ENCODE results near the gene NFU1. TPM values are rescaled to one million over a fixed set of nuclear protein-coding genes. Genes with fewer than 3 reads are reported as not detected.
"Not testable (repeated sequence)": the region's sequence is repeated elsewhere in the genome, so short reads cannot be mapped to it uniquely, and the experiment has no call there.

The NFU1 gene
- total RNA-seq, 2 donors from 2014 or later: 37.0 to 37.9 TPM

- H3K4me3 Mint-ChIP-seq: no peak overlapping the region
- Histone ChIP-seq H3K9me3 (ENCODE audit: control insufficient read depth, low read length) (no peaks in the 10 kb centered on the region), H3K4me3 (ENCODE audit: low read length) (no peak overlapping the region), H3K9ac (ENCODE audit: extremely low read depth, low read length, poor library complexity, severe bottlenecking) (no peak overlapping the region), H3K36me3 (ENCODE audit: control insufficient read depth, insufficient read depth, low read length) (peaks cover 40% of the 10 kb centered on the region), H3K4me1 (ENCODE audit: control insufficient read depth, insufficient read depth, low read length) (no peaks in the 10 kb centered on the region), H3K27me3 (ENCODE audit: control insufficient read depth, insufficient read depth, low read length, poor library complexity, severe bottlenecking) (no peaks in the 10 kb centered on the region), H3K27ac (ENCODE audit: low read depth, low read length) (no peak overlapping the region)
- 71 to 94% methylated on average over 1 to 2 of the region's 2 CpGs for WGBS, 2 experiments (ENCODE audit: insufficient coverage in 1 of 2, insufficient read length in 1 of 2)
- H3K9me3 Mint-ChIP-seq: no peaks in the 10 kb centered on the region
- DNase-seq: no peak
- no peaks in the 10 kb centered on the region for H3K27me3 Mint-ChIP-seq (ENCODE audit: insufficient read depth)
- TF ChIP-seq CTCF (conservative IDR thresholded peaks at IDR 0.05): no peak
- H3K4me1 Mint-ChIP-seq: no peaks in the 10 kb centered on the region
- no peak overlapping the region for H3K27ac Mint-ChIP-seq
- H3K36me3 Mint-ChIP-seq (ENCODE audit: low read depth): peaks cover 37% of the 10 kb centered on the region
Observed at GRCh38 chr2:69424419-69424818, 12.8 kb downstream of the NFU1 start.

DNA sequence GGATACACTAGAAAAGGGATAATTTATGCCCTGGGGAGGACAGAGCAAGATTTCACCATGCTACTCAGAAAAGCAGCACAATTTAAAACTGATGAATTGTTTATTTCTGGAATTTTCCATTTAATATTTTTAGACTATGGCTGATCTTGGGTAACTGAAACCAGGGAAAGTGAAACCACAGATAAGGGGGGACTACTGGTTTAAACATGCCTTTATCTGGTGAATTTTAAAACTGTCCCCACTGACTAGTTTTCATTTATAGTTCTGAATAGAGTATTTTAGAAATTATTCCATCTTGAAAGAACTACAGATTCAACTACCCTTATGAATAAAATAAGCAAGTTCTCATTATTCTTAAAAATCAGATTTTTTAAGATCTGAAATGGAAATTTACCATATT, 15.0 kb downstream of the NFU1 start:
- Histone ChIP-seq H3K4me3 (ENCODE audit: low read length) (no peak overlapping the region), H3K27me3 (ENCODE audit: control insufficient read depth, insufficient read depth, low read length, poor library complexity, severe bottlenecking) (no peaks in the 10 kb centered on the region), H3K9me3 (ENCODE audit: control insufficient read depth, low read length) (no peaks in the 10 kb centered on the region), H3K9ac (ENCODE audit: extremely low read depth, low read length, poor library complexity, severe bottlenecking) (no peak overlapping the region), H3K4me1 (ENCODE audit: control insufficient read depth, insufficient read depth, low read length) (no peaks in the 10 kb centered on the region), H3K36me3 (ENCODE audit: control insufficient read depth, insufficient read depth, low read length) (peaks cover 45% of the 10 kb centered on the region), H3K27ac (ENCODE audit: low read depth, low read length) (no peak overlapping the region)
- Mint-ChIP-seq H3K27ac (no peak overlapping the region), H3K9me3 (no peaks in the 10 kb centered on the region), H3K36me3 (ENCODE audit: low read depth) (peaks cover 43% of the 10 kb centered on the region), H3K27me3 (ENCODE audit: insufficient read depth) (no peaks in the 10 kb centered on the region), H3K4me1 (no peaks in the 10 kb centered on the region), H3K4me3 (no peak overlapping the region)
- TF ChIP-seq CTCF (conservative IDR thresholded peaks at IDR 0.05): no peak
- no peak for DNase-seq

GRCh38 chr2:69419111-69419510, 18.1 kb downstream of the NFU1 start:
- H3K36me3 ChIP-seq (ENCODE audit: control insufficient read depth, insufficient read depth, low read length): peaks cover 54% of the 10 kb centered on the region
- H3K27ac ChIP-seq (ENCODE audit: low read depth, low read length); H3K27ac Mint-ChIP-seq; H3K9me3 Mint-ChIP-seq; H3K4me1 ChIP-seq (ENCODE audit: control insufficient read depth, insufficient read depth, low read length); H3K9ac ChIP-seq (ENCODE audit: extremely low read depth, low read length, poor library complexity, severe bottlenecking); DNase-seq; H3K27me3 Mint-ChIP-seq (ENCODE audit: insufficient read depth); H3K4me3 ChIP-seq (ENCODE audit: low read length); H3K9me3 ChIP-seq (ENCODE audit: control insufficient read depth, low read length); H3K4me3 Mint-ChIP-seq; H3K4me1 Mint-ChIP-seq; H3K27me3 ChIP-seq (ENCODE audit: control insufficient read depth, insufficient read depth, low read length, poor library complexity, severe bottlenecking): not testable (repeated sequence)
- WGBS, 2 experiments (ENCODE audit: insufficient coverage in 1 of 2, insufficient read length in 1 of 2): 0 to 96% methylated on average over 1 to 6 of the region's 7 CpGs
- H3K36me3 Mint-ChIP-seq (ENCODE audit: low read depth): peaks cover 49% of the 10 kb centered on the region

DNA sequence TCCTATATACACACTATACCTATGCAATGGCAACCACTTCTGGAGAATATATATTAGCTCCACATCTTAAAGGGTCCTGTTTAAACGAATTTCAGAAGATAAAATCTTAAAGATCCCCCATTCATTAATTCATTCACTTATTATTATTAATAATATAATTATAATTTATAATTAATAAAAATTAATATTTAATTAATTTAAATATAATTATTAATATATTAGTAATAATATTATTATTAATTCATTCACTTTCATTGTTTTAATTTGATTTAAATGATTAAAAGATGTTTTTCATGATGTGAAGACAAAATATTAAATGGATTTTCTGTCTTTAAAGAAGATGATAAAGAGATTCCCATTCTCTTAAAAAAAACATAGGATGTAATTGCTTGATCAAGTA, 21.1 kb downstream of the NFU1 start:
- no peak for DNase-seq
- no peak overlapping the region for H3K4me3 ChIP-seq (ENCODE audit: low read length)
- no peaks in the 10 kb centered on the region for H3K27me3 Mint-ChIP-seq (ENCODE audit: insufficient read depth)
- H3K36me3 ChIP-seq (ENCODE audit: control insufficient read depth, insufficient read depth, low read length): peaks cover 49% of the 10 kb centered on the region
- no peaks in the 10 kb centered on the region for H3K9me3 ChIP-seq (ENCODE audit: control insufficient read depth, low read length)
- 100% methylated on average over 1 of the region's 1 CpG; no CpG with 5 or more reads in 1 of the 2 experiments for WGBS, 2 experiments (ENCODE audit: insufficient coverage in 1 of 2, insufficient read length in 1 of 2)
- no peaks in the 10 kb centered on the region for H3K27me3 ChIP-seq (ENCODE audit: control insufficient read depth, insufficient read depth, low read length, poor library complexity, severe bottlenecking)
- TF ChIP-seq CTCF (conservative IDR thresholded peaks at IDR 0.05): no peak
- H3K4me1 ChIP-seq (ENCODE audit: control insufficient read depth, insufficient read depth, low read length): no peaks in the 10 kb centered on the region
- no peak overlapping the region for H3K27ac Mint-ChIP-seq
- no peak overlapping the region for H3K9ac ChIP-seq (ENCODE audit: extremely low read depth, low read length, poor library complexity, severe bottlenecking)
- H3K4me1 Mint-ChIP-seq: no peaks in the 10 kb centered on the region
- no peaks in the 10 kb centered on the region for H3K9me3 Mint-ChIP-seq
- H3K27ac ChIP-seq (ENCODE audit: low read depth, low read length): no peak overlapping the region
- H3K36me3 Mint-ChIP-seq (ENCODE audit: low read depth): peaks cover 55% of the 10 kb centered on the region
- no peak overlapping the region for H3K4me3 Mint-ChIP-seq

All from endodermal cell (in vitro differentiated cells).